Pancreas (tissue), 10 donors: ENCODE data around the gene FAM240B. TPM values are rescaled to one million over a fixed set of nuclear protein-coding genes. Genes with fewer than 3 reads are reported as not detected.

Source experiments
- ATAC-seq, 4 donors: fragments of 200-7000 bp; cut with Tn5 transposase; one replicate each; pipeline versions ENCODE4 v1.8.0 to v1.9.1; 2020; ENCODE audit warnings: mild to moderate bottlenecking in 4 of 4, moderate library complexity in 4 of 4
- DNase-seq, 6 donors: peaks; one replicate each; pipeline ENCODE4 v3.0.0-alpha.2; 2020
- FAIRE-seq: peaks from 2 replicates; lab custom pipeline; 2012; peaks lifted over from hg19 to GRCh38; lab: Jason Lieb, UNC
- H3K27ac ChIP-seq, 4 donors: fragments of 200-600 bp; sonication (generic); 1 replicate in 3 of 4; 2 replicates in 1 of 4; pipeline versions ENCODE4 v1.5.0 to v1.8.0; 2020
- H3K27me3 ChIP-seq, 4 donors: fragments of 200-600 bp; one replicate each; pipeline ENCODE4 v1.8.0; 2021
- H3K36me3 ChIP-seq, 3 donors: fragments of 200-600 bp; sonication (generic) in 1 of 3; one replicate each; pipeline versions ENCODE4 v1.5.0 to v1.8.0; 2020 to 2021
- H3K4me1 ChIP-seq, 3 donors: fragments of 200-600 bp; one replicate each; pipeline ENCODE4 v1.8.0; 2021
- H3K4me3 ChIP-seq, 4 donors: fragments of 200-600 bp; sonication (generic) in 2 of 4; one replicate each; pipeline versions ENCODE4 v1.5.0 to v1.8.0; 2020 to 2021
- H3K9me3 ChIP-seq, 4 donors: fragments of 200-600 bp; one replicate each; pipeline ENCODE4 v1.8.0; 2021
- CTCF ChIP-seq, 4 donors: fragments of 200-600 bp; sonication (generic) in 3 of 4; IDR thresholded peaks; one replicate each; pipeline versions ENCODE4 v1.5.0 to v1.8.0; 2021; ENCODE audit warnings: antibody characterized with exemption in 4 of 4
- WGBS, 2 donors: extraction: QIAGEN DNeasy Blood & Tissue Kit; methylation state at CpG; one replicate each; pipeline ENCODE4 v1.1.7; 2013; 5-methylcytosine and 5-hydroxymethylcytosine counted together
- intact Hi-C, 3 donors: fragments of 100-400 bp; cut with DNase I; formaldehyde crosslinking; loops; one replicate each; pipeline versions ENCODE4 v1.11.1 to v1.14.2; 2022
- polyA plus RNA-seq, 2 donors: library from polyadenylated mRNA; stranded (reverse); fragments of 200-250 nt; gene quantifications; one replicate each; pipeline ENCODE4 v1.2.3, GENCODE V29; 2013
- total RNA-seq, 6 donors: library from RNA; stranded (reverse); fragmentation: NEBNext Ultra II Directional in 4 of 6; extraction: Animal tissue kit (Norgen Biotek cat#: 25700) in 4 of 6; gene quantifications; one replicate each; pipeline versions ENCODE4 v1.2.1 to v1.2.4, GENCODE V29; 2021 to 2023
- donor health status: healthy with polysubstance abuse.
- donor health status: DM: no; HTN: no; CAD: no; lungs with moderate emphysema.
- donor health status: DM: no; HTN: no; CAD: no.
- donor health status: control.
- donor health status: control.
- donor health status: Bipolar disorder and iron deficiency.
- donor health status: DM: yes; HTN: yes; CAD: no.
- donor health status: DM: no; HTN: no; CAD: no.
- donor health status: DM: no; HTN: no; CAD: no.
- donor health status: DM: yes; HTN: yes; CAD: no.

The FAM240B gene
- total and polyA plus RNA-seq, 8 donors = not detected

- H3K9me3 ChIP-seq = no peaks in the 10 kb centered on the region
- TF ChIP-seq CTCF (IDR thresholded peaks at IDR 0.05) = no peak
- intact Hi-C loops = no loop called here
- DNase-seq (peak in 1 of 6 donors; percentile 10), ATAC-seq (no peak), FAIRE-seq (no peak)
- 38 to 45% methylated on average over 5 of the region's 5 CpGs for WGBS, 2 donors
- H3K36me3 ChIP-seq = no peaks in the 10 kb centered on the region
- no peaks in the 10 kb centered on the region for H3K27me3 ChIP-seq
- H3K27ac ChIP-seq = no peak overlapping the region
- no peak overlapping the region for H3K4me3 ChIP-seq
- no peaks in the 10 kb centered on the region for H3K4me1 ChIP-seq
These were observed 30.3 kb downstream of the FAM240B start for GRCh38 chr9:38689678-38690077.

GRCh38 chr9:38687992-38688391, 31.9 kb downstream of the FAM240B start:
- intact Hi-C loops = no loop called here
- H3K4me3 ChIP-seq = peak overlapping the region in 2 of 4 donors; percentile 19 to 38
- no peaks in the 10 kb centered on the region for H3K27me3 ChIP-seq
- H3K27ac ChIP-seq = peak overlapping the region in 1 of 4 donors; percentile 13
- DNase-seq (no peak), ATAC-seq (peak in 2 of 4 donors; percentile 26 to 30), FAIRE-seq (no peak)
- WGBS, 2 donors = 67 to 69% methylated on average over 8 of the region's 8 CpGs
- no peaks in the 10 kb centered on the region for H3K9me3 ChIP-seq
- no peaks in the 10 kb centered on the region for H3K4me1 ChIP-seq
- no peaks in the 10 kb centered on the region for H3K36me3 ChIP-seq
- TF ChIP-seq CTCF (IDR thresholded peaks at IDR 0.05) = no peak

GRCh38 chr9:38687389-38687842, 32.5 kb downstream of the FAM240B start:
- DNase-seq = peak; percentile 63 to 89 (median 74)
- Histone ChIP-seq H3K36me3 (no peaks in the 10 kb centered on the region), H3K27ac (peak overlapping the region in 1 of 4 donors; percentile 13), H3K27me3 (no peaks in the 10 kb centered on the region), H3K4me1 (no peaks in the 10 kb centered on the region), H3K9me3 (no peaks in the 10 kb centered on the region), H3K4me3 (peak overlapping the region in 3 of 4 donors; percentile 16 to 38 (median 19))
- peak; percentile 93 to 98 (median 95) for ATAC-seq
- 25 to 28% methylated on average over 21 of the region's 21 CpGs for WGBS, 2 donors
- no peak for TF ChIP-seq CTCF (IDR thresholded peaks at IDR 0.05)
- intact Hi-C loops = no loop called here
- no peak for FAIRE-seq

GRCh38 chr9:38686933-38687332, 33.0 kb downstream of the FAM240B start:
- ATAC-seq = no peak
- no peak for TF ChIP-seq CTCF (IDR thresholded peaks at IDR 0.05)
- Histone ChIP-seq H3K4me3 (peak overlapping the region in 2 of 4 donors; percentile 19 to 38), H3K27ac (peak overlapping the region in 1 of 4 donors; percentile 13), H3K27me3 (no peaks in the 10 kb centered on the region), H3K9me3 (no peaks in the 10 kb centered on the region), H3K36me3 (no peaks in the 10 kb centered on the region), H3K4me1 (no peaks in the 10 kb centered on the region)
- FAIRE-seq = no peak
- intact Hi-C loops = no loop called here
- WGBS, 2 donors = 46 to 53% methylated on average over 10 of the region's 10 CpGs
- no peak for DNase-seq

- WGBS, 2 donors = 44 to 48% methylated on average over 2 of the region's 2 CpGs
- Histone ChIP-seq H3K4me3 (no peak overlapping the region), H3K36me3 (no peaks in the 10 kb centered on the region), H3K27ac (no peak overlapping the region), H3K4me1 (no peaks in the 10 kb centered on the region), H3K27me3 (no peaks in the 10 kb centered on the region), H3K9me3 (no peaks in the 10 kb centered on the region)
- no peak for TF ChIP-seq CTCF (IDR thresholded peaks at IDR 0.05)
- no peak for DNase-seq
- FAIRE-seq = no peak
- ATAC-seq = no peak
- intact Hi-C loops = no loop called here
These were observed 34.4 kb downstream of the FAM240B start for GRCh38 chr9:38685535-38685934.
